HepG2 (cell line): ENCODE data around the gene GNG2. TPM values are rescaled to one million over a fixed set of nuclear protein-coding genes. Genes with fewer than 3 reads are reported as not detected.

Experiments used
- ATAC-seq: fragments of 200-7000 bp; cut with Tn5 transposase; 3 replicates; pipeline ENCODE4 v1.9.1; 2020; ENCODE audit warnings: mild to moderate bottlenecking, moderate library complexity
- BruUV-seq: library from RNA; stranded (reverse); fragments of 400-500 nt; replicated peaks from 2 replicates; lab custom pipeline; 2021; lab: Mats Ljungman, UMichigan
- CTCF ChIA-PET: fragments of 300-600 bp; formaldehyde crosslinking; extraction: SDS; loops from one replicate; lab custom pipeline; 2021; ENCODE audit warnings: low total read pairs, inconsistent platforms, low intra/inter-chr PET ratio; lab: Yijun Ruan, JAX
- POLR2A ChIA-PET: fragments of 350-600 bp; sonication (Branson Sonifier 250); formaldehyde crosslinking; loops from one replicate; lab custom pipeline; 2020; ENCODE audit warnings: antibody characterized with exemption, inconsistent platforms; lab: Yijun Ruan, JAX
- DNase-seq: peaks from one replicate; pipeline ENCODE4 v3.0.0-alpha.2; 2015; ENCODE audit warnings: low spot score
- FAIRE-seq: peaks from 3 replicates; lab custom pipeline; 2011; peaks lifted over from hg19 to GRCh38; lab: Jason Lieb, UNC
- H2AFZ ChIP-seq: one replicate; pipeline ENCODE4 v1.6.1; 2011; ENCODE audit warnings: low read length, inconsistent platforms
- H3K27ac ChIP-seq: fragments of 300-600 bp; 3 replicates; pipeline ENCODE4 v1.8.0; 2011; ENCODE audit warnings: mixed run types, mild to moderate bottlenecking, mixed read lengths, low read length, inconsistent platforms; ENCODE audit not compliant: insufficient read depth; ENCODE audit errors: extremely low read length
- H3K27me3 ChIP-seq, 2 experiments: fragments of 200-600 bp in 1 of 2; 2 replicates in 1 of 2; 3 replicates in 1 of 2; pipeline versions ENCODE4 v1.6.0 to v1.8.0; 2011; ENCODE audit warnings: low read length in 2 of 2, mild to moderate bottlenecking in 2 of 2, moderate library complexity in 2 of 2, inconsistent platforms in 1 of 2; ENCODE audit not compliant: insufficient read depth in 2 of 2, control insufficient read depth in 1 of 2
- H3K36me3 ChIP-seq, 2 experiments: fragments of 200-600 bp in 1 of 2; replicated peaks in 1 of 2; 2 replicates in 1 of 2; 3 replicates in 1 of 2; pipeline versions ENCODE4 v1.5.1 to v1.8.0; 2011; ENCODE audit warnings: low read length in 2 of 2, inconsistent platforms in 1 of 2; ENCODE audit not compliant: insufficient read depth in 2 of 2, control insufficient read depth in 1 of 2
- H3K4me1 ChIP-seq: 2 replicates; pipeline ENCODE4 v1.5.1; 2012; ENCODE audit warnings: low read length, inconsistent platforms; ENCODE audit not compliant: insufficient read depth
- H3K4me2 ChIP-seq: 2 replicates; pipeline ENCODE4 v1.6.0; 2011; ENCODE audit warnings: low read depth, low read length, inconsistent platforms
- H3K4me3 ChIP-seq, 3 experiments: fragments of 200-600 bp in 1 of 3; sonication (generic), shearing (Covaris generic) in 1 of 3; replicated peaks in 1 of 3; 2 replicates each; pipeline ENCODE4 v1.5.1; 2011 to 2016; ENCODE audit warnings: low read length in 3 of 3, inconsistent platforms in 2 of 3, low read depth in 2 of 3, mild to moderate bottlenecking in 2 of 3, control low read depth in 1 of 3, mixed read lengths in 1 of 3; ENCODE audit not compliant: insufficient read depth in 1 of 3
- H3K79me2 ChIP-seq: one replicate; pipeline ENCODE4 v1.6.1; 2011; ENCODE audit warnings: low read length, inconsistent platforms; ENCODE audit not compliant: insufficient read depth
- H3K9ac ChIP-seq: 2 replicates; pipeline ENCODE4 v1.6.0; 2011; ENCODE audit warnings: mild to moderate bottlenecking, low read depth, low read length, inconsistent platforms; ENCODE audit not compliant: insufficient read depth
- H3K9me3 ChIP-seq: 2 replicates; pipeline ENCODE4 v1.5.1; 2012; ENCODE audit warnings: mild to moderate bottlenecking, low read length
- H4K20me1 ChIP-seq: 2 replicates; pipeline ENCODE4 v1.6.0; 2011; ENCODE audit warnings: inconsistent platforms, mild to moderate bottlenecking, low read length, moderate library complexity; ENCODE audit not compliant: insufficient read depth
- HNF1B ChIP-seq: sonication (generic); formaldehyde crosslinking; IDR thresholded peaks from 2 replicates; pipeline ENCODE4 v1.5.1; 2020; ENCODE audit warnings: mild to moderate bottlenecking, moderate library complexity, missing genetic modification reagents
- HOXA7 ChIP-seq: sonication (generic); formaldehyde crosslinking; IDR thresholded peaks from 2 replicates; pipeline ENCODE4 v1.8.1; 2022; ENCODE audit warnings: mild to moderate bottlenecking, missing genetic modification reagents, moderate library complexity
- MTERF4 ChIP-seq: sonication (generic); formaldehyde crosslinking; IDR thresholded peaks from 2 replicates; pipeline ENCODE4 v1.8.0; 2023; ENCODE audit warnings: mild to moderate bottlenecking, missing genetic modification reagents
- TP53 ChIP-seq: sonication (generic); formaldehyde crosslinking; conservative IDR thresholded peaks from 2 replicates; pipeline ENCODE4 v1.4.0; 2020; ENCODE audit warnings: missing genetic modification reagents
- ZNF34 ChIP-seq: sonication (generic); formaldehyde crosslinking; IDR thresholded peaks from 2 replicates; pipeline ENCODE4 v1.4.0; 2020; ENCODE audit warnings: mild to moderate bottlenecking, missing genetic modification reagents, borderline replicate concordance
- ZNF510 ChIP-seq: sonication (generic); formaldehyde crosslinking; IDR thresholded peaks from 2 replicates; pipeline ENCODE4 v1.4.0; 2020; ENCODE audit warnings: low read depth, mild to moderate bottlenecking, missing genetic modification reagents
- ZNF773 ChIP-seq: sonication (generic); formaldehyde crosslinking; IDR thresholded peaks from 2 replicates; pipeline ENCODE4 v1.4.0; 2020; ENCODE audit warnings: missing genetic modification reagents, borderline replicate concordance
- ZNF800 ChIP-seq: sonication (generic); formaldehyde crosslinking; IDR thresholded peaks from 2 replicates; pipeline ENCODE4 v1.4.0; 2020; ENCODE audit warnings: missing genetic modification reagents
- ZNF816 ChIP-seq: sonication (generic); formaldehyde crosslinking; IDR thresholded peaks from 2 replicates; pipeline ENCODE4 v1.8.0; 2022; ENCODE audit warnings: missing genetic modification reagents, mild to moderate bottlenecking, borderline replicate concordance
- ZSCAN30 ChIP-seq: sonication (generic); formaldehyde crosslinking; IDR thresholded peaks from 2 replicates; pipeline ENCODE4 v1.5.0; 2020; ENCODE audit warnings: mild to moderate bottlenecking, missing genetic modification reagents
- WGBS: methylation state at CpG from one replicate; pipeline ENCODE4 v1.1.6; 2017; ENCODE audit warnings: low lambda C conversion rate; 5-methylcytosine and 5-hydroxymethylcytosine counted together
- in situ Hi-C: cut with HindIII; loops from 2 replicates; pipeline ENCODE4 v1.10.0; 2017; ENCODE audit warnings: low pct_unique_long_range_greater_than_20kb; ENCODE audit not compliant: extremely low pct_ligation_motif_present
- intact Hi-C: fragments of 100-400 bp; cut with micrococcal nuclease; formaldehyde crosslinking; loops from one replicate; pipeline ENCODE4 v1.10.0; 2022; ENCODE audit not compliant: unreplicated experiment
- polyA plus RNA-seq, 8 experiments: library from polyadenylated mRNA; depleted of rRNA in 3 of 8; stranded (reverse) in 7 of 8; unstranded in 1 of 8; fragments of >200 nt; fragmentation: Illumina TruSeq in 4 of 8; extraction: Trizol in 4 of 8; gene quantifications; 2 replicates each; pipeline versions ENCODE4 v1.2.1 to v1.2.3, GENCODE V29; 2011 to 2016; ENCODE audit warnings: low read depth in 4 of 8, missing spikeins in 1 of 8, mixed read lengths in 1 of 8; ENCODE audit not compliant: insufficient read depth in 1 of 8
- total RNA-seq, 5 experiments: library from RNA; depleted of rRNA; stranded (reverse); fragments of >200 nt; fragmentation: Illumina TruSeq; extraction: Trizol; gene quantifications; 2 replicates each; pipeline ENCODE4 v1.2.3, GENCODE V29; 2016; ENCODE audit warnings: low read depth in 1 of 5

GNG2 gene
- total and polyA plus RNA-seq, 2 of the 13 experiments (the other 11 are each of a cell fraction or from before 2014, with no cell fraction given): not detected

GRCh38 chr14:51865953-51866747, 5.7 kb downstream of the GNG2 start (continued):
- no peak for TF ChIP-seq HNF1B

- in situ Hi-C loops (no loop called here), intact Hi-C loops (no loop called here)
- Histone ChIP-seq H3K4me3 (no peak overlapping the region), H3K4me1 (no peaks in the 10 kb centered on the region), H3K36me3 (no peaks in the 10 kb centered on the region), H2AFZ (no peak overlapping the region)
- FAIRE-seq: no peak
- no peak for ATAC-seq
- BruUV-seq: no TSS peak
- 16% methylated on average over 2 of the region's 2 CpGs for WGBS
- TF ChIP-seq ZNF816 (CRISPR knock-in tag): no peak
- TF ChIP-seq, all 625 proteins: peak for 0
- no peak for DNase-seq
- H3K4me2 ChIP-seq: no peak overlapping the region
- H3K27ac ChIP-seq: no peak overlapping the region
- H3K79me2 ChIP-seq: no peaks in the 10 kb centered on the region
- no peaks in the 10 kb centered on the region for H3K9me3 ChIP-seq
- POLR2A ChIA-PET: no interaction called here
- CTCF ChIA-PET: no interaction called here
- no peaks in the 10 kb centered on the region for H3K27me3 ChIP-seq
- no peak overlapping the region for H3K9ac ChIP-seq
- H4K20me1 ChIP-seq: no peaks in the 10 kb centered on the region
These were observed 7.3 kb downstream of the GNG2 start for GRCh38 chr14:51867741-51868140.

GRCh38 chr14:51868405-51868804, 8.0 kb downstream of the GNG2 start:
- no peak for ATAC-seq
- no peaks in the 10 kb centered on the region for H3K9me3 ChIP-seq
- POLR2A ChIA-PET: no interaction called here
- H3K27me3 ChIP-seq: no peaks in the 10 kb centered on the region
- no peak overlapping the region for H3K27ac ChIP-seq
- CTCF ChIA-PET: no interaction called here
- H3K79me2 ChIP-seq: no peaks in the 10 kb centered on the region
- H3K4me2 ChIP-seq: no peak overlapping the region
- DNase-seq: no peak
- no peak for FAIRE-seq
- H2AFZ ChIP-seq: no peak overlapping the region
- no peak overlapping the region for H3K9ac ChIP-seq
- 4% methylated on average over 2 of the region's 2 CpGs for WGBS
- no TSS peak for BruUV-seq
- intact Hi-C loops (no loop called here), in situ Hi-C loops (no loop called here)
- H3K4me1 ChIP-seq: no peaks in the 10 kb centered on the region
- H3K36me3 ChIP-seq: no peaks in the 10 kb centered on the region
- H3K4me3 ChIP-seq: no peak overlapping the region
- no peaks in the 10 kb centered on the region for H4K20me1 ChIP-seq
- no peak for TF ChIP-seq ZSCAN30 (CRISPR knock-in tag)
- TF ChIP-seq HOXA7 (CRISPR knock-in tag): no peak
- TF ChIP-seq ZNF800 (CRISPR knock-in tag): no peak
- TF ChIP-seq TP53 (CRISPR knock-in tag): no peak
- no peak for TF ChIP-seq ZNF34 (CRISPR knock-in tag)
- no peak for TF ChIP-seq ZNF773 (CRISPR knock-in tag)
- TF ChIP-seq MTERF4 (CRISPR knock-in tag): no peak
- TF ChIP-seq ZNF510: no peak
